IPS DF 19.7 (cell line): ENCODE data around the gene LATS1.
A peak's percentile ranks its signal among the peaks of the same experiment; 100 is the strongest.

Experiments
- DNase-seq: peaks from one replicate; pipeline ENCODE4 v3.0.0-alpha.2; 2013; ENCODE audit warnings: low read depth, low spot score

Gene LATS1

GRCh38 chr6:149660028-149660427 is 57.9 kb downstream of the LATS1 start:
- DNase-seq = no peak

- DNase-seq = no peak
Observed at GRCh38 chr6:149657441-149657840, 60.5 kb downstream of the LATS1 start.

GRCh38 chr6:149651056-149651455 is 66.8 kb downstream of the LATS1 start:
- DNase-seq = no peak

DNA sequence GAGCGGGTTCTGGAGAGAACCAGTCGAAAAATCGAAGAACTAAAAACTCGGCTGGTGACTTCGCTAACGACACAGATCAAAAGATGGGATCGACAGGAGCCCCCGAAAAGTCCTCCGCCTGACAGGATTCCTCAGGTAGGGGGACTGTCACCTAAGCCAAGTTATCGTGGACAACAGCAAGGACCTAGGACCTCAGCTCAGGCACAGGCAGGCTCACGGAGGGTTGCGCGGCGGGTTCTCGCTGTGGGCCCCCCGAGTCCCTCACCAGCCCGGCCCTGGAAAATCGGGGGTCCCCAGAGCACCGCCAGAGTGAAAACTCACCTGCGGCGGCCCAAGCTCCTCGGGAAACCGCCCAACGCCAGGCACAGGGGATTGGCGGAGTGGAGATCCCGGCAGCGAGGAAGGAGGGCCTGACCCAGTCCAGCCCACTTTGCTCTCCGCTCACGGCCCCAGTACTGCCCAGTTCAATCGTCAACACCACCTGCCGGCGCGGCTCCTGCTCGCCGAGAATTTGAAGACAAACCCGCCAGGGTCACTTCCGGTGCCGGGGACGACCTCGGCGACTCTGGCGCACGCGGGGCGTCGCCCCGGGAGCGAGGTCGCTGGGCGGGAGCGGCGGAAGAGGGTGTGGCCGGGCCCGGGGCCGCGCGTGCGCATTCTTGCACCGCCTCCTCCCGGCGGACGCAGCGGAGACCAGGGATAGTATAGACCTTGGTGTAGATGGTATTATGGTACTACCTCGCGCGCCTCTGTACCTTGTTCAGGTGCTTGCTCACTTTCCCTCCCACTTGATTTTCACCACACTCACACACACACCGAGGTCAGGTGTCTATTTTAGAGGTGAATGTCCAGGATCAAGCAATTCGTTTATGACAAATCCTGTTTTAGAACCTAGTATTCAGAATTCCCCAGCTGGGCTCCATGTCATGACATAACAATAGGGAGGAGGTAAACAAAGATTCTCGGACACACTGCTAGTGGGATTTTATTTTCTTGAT is 69.5 kb downstream of the LATS1 start, which contains the start of gene KATNA1:
TSS of gene KATNA1 (minus strand) at position 567 of the 998 bp plus-strand sequence. CDS start 10,167 bp downstream, outside the sequence.
- peak; percentile 78 for DNase-seq

- no peak for DNase-seq
Observed at GRCh38 chr6:149646599-149646998, 71.3 kb downstream of the LATS1 start.

DNA sequence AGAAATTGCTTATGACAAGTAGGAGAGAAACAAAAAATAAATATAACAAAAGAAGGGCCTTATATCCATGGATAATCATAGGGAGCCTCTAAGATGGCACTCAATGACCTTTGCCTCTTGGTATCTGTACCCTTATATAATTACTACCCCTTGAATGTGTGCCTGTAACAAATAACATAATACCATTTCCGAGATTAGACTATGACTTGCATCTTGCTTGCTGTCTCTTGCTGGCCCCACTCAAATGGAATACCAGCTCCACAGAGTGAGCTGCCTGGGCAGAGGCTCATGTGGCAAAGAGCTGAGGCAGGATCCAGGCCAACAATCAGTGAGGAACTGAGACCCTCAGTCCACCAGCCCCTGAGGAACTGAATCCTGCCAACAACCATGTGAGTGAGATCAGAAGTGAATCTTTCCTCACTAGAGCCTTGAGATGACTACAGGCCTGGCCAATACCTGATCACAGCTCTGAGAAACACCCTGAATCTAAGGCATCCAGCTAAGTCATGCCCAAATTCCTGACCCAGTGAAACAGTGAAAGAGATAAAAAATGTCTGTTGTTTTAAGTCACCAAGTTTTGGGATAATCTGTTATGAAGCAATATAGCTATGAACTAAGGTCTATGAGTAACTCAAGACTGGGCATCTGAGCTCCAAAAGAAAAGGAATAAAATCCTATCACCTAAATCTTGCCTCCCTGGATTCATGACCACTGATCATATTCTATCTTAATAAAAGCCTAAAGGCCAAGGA is 74.9 kb downstream of the LATS1 start:
- no peak for DNase-seq

DNA sequence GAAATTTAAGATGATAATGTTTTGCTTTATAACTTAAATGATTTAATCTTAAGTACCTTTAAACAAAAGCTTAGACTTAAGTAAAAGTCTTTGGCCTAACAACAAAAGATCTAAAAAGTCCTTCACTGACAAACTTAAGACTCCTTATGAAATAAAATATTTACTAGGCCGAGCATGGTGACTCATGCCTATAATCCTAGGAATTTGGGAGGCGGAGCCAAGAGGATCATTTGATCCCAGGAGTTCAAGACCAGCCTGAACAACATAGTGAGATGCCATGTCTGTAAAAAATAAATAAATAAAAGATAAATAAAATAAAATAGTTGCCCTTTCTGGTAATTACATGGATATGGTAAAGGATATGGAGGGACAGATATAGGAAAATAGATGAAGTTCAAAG is 81.8 kb downstream of the LATS1 start:
- no peak for DNase-seq

GRCh38 chr6:149634315-149634714 is 83.6 kb downstream of the LATS1 start:
- DNase-seq = no peak

DNA sequence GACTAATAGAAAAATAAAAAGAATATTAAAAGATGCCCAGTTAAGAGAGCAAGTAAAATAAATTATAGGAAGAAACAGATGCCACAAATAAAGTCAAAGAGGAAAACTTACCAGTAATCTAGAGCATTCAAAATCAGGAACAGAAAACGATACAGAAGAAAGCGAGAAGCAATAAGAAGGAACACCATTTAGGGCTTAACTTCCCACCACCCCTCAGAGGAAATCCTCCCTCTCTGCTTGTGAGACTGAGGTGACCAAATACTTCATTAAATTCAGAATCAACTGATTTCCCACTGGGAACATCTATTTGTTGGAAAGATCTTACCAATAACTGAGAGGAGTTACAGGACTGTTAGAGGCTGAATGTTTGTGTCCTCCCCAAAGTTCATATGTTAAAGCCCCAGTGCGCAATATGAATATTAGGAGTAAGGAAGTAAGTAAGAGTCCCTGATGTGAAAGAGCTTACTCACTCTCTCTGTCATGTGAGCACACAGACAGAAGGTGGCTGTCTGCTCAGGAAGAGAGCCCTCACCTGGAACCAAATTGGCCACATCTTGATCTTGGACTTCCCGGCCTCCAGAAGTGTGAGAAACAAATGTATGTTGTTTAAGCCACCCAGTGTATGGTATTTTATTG is 88.9 kb downstream of the LATS1 start:
- no peak for DNase-seq

GRCh38 chr6:149627672-149628071 is 90.2 kb downstream of the LATS1 start:
- DNase-seq = no peak

DNA sequence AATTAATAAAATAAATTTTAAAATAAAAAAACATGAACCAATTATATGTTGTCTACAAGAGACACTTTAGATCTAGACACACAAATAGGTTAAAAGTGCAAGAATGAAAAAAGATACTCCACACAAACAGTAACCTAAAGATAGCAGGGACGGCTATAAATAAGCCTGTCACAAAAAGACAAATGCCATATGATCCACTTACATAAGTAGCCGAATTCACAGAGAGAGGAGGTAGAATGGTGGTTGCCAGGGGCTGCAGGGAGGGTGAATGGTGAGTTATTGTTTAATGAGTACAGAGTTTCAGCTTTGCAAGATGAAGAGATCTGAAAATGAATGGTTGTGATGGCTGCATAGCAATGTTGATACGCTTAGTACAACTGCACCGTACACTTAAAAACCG is 102.1 kb downstream of the LATS1 start:
- DNase-seq = no peak

DNA sequence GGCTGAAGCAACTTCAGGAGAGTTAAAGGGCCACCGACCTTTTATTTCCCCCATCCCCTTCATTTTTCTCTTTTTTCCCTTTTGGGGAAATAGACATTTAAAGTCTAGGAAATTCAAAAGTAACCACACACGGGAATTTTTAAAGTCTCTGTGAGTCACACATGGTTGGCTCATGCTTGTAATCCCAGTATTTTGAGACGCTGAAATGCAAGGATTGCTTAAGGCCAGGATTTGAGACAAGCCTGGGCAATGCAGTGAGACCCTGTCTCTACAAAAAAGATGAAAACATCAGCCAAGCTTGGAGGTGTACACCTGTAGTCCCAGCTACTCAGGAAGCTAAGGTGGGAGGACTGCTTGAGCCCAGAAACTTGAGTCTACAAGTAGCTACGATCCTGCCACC is 103.6 kb downstream of the LATS1 start:
- DNase-seq = no peak

GRCh38 chr6:149608381-149608982 is 109.4 kb downstream of the LATS1 start:
- DNase-seq = no peak
